ENCODE data around the gene NDUFC1.

The NDUFC1 gene

GRCh38 chr4:139247241-139247640 is 55.0 kb downstream of the NDUFC1 start:
- no peak for DNase-seq (ENCODE audit: low read depth)

- DNase-seq (ENCODE audit: low read depth): no peak
Measured at GRCh38 chr4:139246166-139246565, 56.1 kb downstream of the NDUFC1 start.

DNA sequence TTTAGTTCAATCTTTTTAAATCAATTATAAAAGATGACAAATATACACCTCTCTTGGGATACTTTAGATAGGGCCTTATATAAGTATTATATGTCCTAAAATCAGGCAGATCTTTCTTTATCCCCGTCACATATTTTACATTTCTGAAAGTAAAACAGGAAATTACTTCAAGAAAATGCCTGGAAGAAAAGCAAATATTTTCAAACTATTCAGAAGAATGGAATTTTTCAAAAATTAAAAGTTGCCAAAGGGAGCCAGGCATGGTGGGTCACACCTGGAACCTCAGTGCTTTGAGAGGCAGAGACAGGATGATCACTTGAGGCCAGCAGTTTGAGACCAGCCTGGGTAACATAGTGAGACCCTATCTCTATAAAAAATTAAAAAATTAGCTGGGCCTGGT is 56.7 kb downstream of the NDUFC1 start:
- no peak for DNase-seq (ENCODE audit: low read depth)

DNA sequence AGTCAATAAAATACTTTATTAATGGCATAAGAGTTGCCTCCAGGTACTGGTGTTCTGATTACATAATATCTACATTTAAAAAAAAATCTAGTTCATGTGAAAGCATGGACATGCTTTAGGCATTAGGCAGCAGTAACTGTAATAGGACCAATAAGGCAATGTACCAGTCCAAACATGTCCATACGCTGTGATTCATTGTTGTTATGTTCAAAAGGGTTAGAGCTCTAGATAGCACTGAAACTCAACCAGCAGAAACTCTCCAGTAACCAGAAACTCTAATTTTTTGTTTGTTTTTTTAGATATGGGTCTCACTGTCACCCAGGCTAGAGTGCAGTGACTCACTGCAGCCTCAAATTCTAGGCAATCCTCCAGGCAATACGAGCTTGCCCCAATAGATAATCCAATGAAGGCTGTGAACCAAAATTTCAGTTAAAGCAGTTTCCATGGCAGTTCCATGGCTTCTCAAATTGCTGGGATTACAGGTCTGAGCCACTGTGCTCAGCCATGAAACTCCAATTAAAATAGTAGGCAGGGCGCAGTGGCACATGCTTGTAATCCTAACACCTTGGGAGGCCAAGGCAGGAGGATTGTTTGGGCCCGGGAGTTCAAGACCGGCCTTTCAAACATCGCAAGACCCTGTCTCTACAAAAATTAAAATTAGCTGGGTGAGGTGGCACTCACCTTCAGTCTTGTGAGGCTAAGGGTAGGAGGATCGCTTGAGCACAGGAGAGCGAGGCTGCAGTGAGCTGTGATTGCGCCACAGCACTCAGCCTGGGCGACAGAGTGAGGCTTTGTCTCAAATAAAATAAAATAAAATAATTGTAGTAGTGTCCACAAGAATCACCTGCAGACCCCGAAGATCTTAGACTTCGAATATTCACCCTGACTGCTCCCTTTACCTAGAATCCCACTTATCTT is 58.6 kb downstream of the NDUFC1 start:
- no peak for DNase-seq (ENCODE audit: low read depth)

DNA sequence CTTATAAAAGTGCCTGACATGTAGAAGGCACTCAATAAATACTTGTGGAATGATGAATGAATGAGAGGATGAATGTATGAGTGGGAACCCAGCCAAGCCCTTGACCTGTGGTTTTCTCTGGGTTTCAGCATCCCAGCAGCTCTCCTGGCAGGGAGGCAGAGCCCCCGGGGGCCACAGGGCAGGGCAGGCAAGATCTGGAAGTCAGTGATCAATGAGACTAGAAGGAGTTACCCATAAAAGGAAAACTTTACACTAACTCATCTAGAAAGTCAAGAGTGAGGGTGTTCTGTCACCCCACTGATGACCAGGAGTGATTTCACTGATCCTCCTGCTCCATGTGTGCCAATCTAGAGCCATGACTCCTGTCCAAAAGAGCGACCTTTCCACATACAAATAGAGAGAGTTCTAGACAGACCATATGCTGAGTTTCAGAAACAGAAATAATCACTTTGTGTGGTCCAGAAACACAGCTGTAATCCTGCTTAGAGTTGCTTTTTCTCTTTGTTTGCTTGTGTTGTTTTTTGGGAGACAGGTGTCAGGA is 59.7 kb downstream of the NDUFC1 start:
- no peak for DNase-seq (ENCODE audit: low read depth)

GRCh38 chr4:139241784-139242151 is 60.5 kb downstream of the NDUFC1 start:
- no peak for DNase-seq (ENCODE audit: low read depth)

DNA sequence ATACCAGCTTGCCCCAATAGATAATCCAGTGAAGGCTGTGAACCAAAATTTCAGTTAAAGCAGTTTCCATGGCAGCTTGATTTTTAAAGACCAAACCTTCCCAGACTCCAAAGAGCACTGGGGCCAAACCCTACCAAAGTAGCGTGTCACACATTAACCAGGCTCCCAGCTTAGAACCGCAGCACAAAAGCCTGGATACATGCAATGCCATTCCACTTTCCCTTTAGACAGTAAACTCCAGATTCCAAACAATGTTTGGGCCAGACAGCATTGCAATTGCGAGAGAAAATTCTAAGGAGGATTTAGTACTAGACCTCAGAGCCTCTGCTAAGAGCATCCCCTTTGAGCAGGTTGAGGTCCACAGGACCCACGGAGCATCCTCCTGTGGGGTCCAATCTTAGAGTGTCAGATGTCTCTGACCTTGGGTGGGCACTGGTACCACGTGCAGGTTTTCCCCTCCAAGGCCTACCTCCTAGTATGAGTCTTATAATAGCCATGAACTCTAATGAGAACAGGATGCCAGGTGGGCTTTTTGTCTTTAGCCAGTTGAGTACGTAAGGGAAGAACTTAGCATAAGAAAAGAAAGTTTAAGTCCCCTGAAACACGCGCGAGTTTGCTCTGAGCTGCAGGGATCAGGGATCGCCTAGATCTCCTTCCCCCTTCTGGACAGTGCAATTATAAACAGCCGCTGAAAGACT is 61.0 kb downstream of the NDUFC1 start:
- no peak for DNase-seq (ENCODE audit: low read depth)
